Measurements from ENCODE around the gene MET. TPM values are rescaled to one million over a fixed set of nuclear protein-coding genes. Genes with fewer than 3 reads are reported as not detected.

The MET gene
- total RNA-seq, 6 donors from 2014 or later, result 32.4 to 114 (median 82.2) TPM

DNA sequence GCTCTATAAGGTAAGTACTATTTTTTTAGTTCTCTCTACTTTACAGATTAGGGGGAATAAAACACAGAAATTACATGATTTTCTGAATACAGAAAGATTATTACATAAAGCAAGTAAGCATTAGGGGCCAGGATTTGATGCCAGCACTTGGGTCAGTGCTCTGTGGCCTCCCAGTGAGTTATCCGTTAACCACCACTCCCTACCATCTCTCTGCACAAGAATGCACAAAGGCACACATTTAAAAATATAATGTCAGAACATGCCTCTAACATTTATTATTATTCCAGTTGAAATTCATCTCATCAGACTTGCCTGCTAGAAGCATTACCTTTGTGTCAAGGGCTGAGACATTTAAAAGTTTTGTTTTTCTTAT is 59.0 kb downstream of the MET start:
- no peaks in the 10 kb centered on the region for H3K27me3 ChIP-seq
- 84 to 90% methylated on average over 1 of the region's 1 CpG for WGBS, 2 donors
- H3K9me3 ChIP-seq, result no peaks in the 10 kb centered on the region
- peaks cover 8 to 44% (median 17%) of the 10 kb centered on the region in 4 donors for H3K4me1 ChIP-seq
- TF ChIP-seq CTCF (IDR thresholded peaks at IDR 0.05) (no peak), POLR2A (IDR thresholded peaks at IDR 0.05) (no peak), POLR2AphosphoS5 (IDR thresholded peaks at IDR 0.05) (no peak), EP300 (IDR thresholded peaks at IDR 0.05) (no peak)
- H3K36me3 ChIP-seq, result no peaks in the 10 kb centered on the region
- H3K4me3 ChIP-seq, result no peak overlapping the region
- DNase-seq (no peak), ATAC-seq (ENCODE audit: low FRiP score in 2 of 2) (no peak)
- no peak overlapping the region for H3K27ac ChIP-seq

DNA sequence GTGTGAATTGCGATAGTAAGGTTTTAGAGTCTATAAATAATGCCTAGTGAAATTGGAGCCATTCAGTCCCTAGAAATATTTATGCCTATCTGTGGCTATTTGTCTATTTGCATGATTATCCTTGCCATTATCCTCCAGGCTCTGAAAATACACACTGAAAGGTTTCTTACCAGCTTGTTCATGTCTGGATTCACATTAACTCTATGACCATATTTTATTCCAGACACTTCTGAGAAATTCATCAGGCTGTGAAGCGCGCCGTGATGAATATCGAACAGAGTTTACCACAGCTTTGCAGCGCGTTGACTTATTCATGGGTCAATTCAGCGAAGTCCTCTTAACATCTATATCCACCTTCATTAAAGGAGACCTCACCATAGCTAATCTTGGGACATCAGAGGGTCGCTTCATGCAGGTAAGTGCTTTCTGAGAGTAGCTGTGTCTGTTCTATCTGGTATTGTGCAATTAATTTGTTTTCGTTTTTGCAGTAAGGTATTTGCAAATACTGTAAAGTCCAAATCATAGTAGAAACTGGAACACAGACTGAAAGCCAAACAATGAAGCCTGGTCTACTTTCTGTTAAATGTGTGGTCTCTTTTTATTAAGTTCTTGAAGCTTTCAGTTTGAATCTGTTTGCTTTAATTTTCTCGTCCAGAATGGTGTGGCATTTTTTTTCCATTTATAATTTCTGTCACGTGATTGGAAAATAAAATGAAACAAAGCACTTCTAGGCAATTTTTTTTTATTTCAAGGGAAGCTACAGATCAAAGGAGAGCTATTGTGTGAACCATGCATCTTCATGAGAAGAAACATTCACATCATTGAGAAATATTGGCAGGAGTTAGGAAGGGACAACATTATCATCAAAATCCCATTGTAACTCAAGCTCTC is 59.7 kb downstream of the MET start:
- 80 to 84% methylated on average over 12 of the region's 12 CpGs for WGBS, 2 donors

GRCh38 chr7:116732788-116733694 is 61.0 kb downstream of the MET start:
- ATAC-seq (ENCODE audit: low FRiP score in 2 of 2), result no peak
- Histone ChIP-seq H3K4me3 (no peak overlapping the region), H3K9me3 (no peaks in the 10 kb centered on the region), H3K27ac (no peak overlapping the region), H3K36me3 (no peaks in the 10 kb centered on the region), H3K4me1 (peaks cover under 1 to 42% (median 11%) of the 10 kb centered on the region in 4 donors), H3K27me3 (no peaks in the 10 kb centered on the region)
- TF ChIP-seq CTCF (IDR thresholded peaks at IDR 0.05), result no peak
- no peak for TF ChIP-seq EP300 (IDR thresholded peaks at IDR 0.05)
- WGBS, 2 donors, result 71 to 77% methylated on average over 7 of the region's 7 CpGs
- DNase-seq, result no peak

More for the DNA sequence above, 59.7 kb downstream of the MET start:
- H3K4me3 ChIP-seq, result no peak overlapping the region
- no peaks in the 10 kb centered on the region for H3K36me3 ChIP-seq
- H3K4me1 ChIP-seq, result peaks cover 8 to 43% (median 15%) of the 10 kb centered on the region in 4 donors
- TF ChIP-seq EP300 (IDR thresholded peaks at IDR 0.05), result no peak
- no peak for TF ChIP-seq CTCF (IDR thresholded peaks at IDR 0.05)
- no peak for TF ChIP-seq POLR2A (IDR thresholded peaks at IDR 0.05)
- no peak for TF ChIP-seq POLR2AphosphoS5 (IDR thresholded peaks at IDR 0.05)
- ATAC-seq (ENCODE audit: low FRiP score in 2 of 2) (no peak), DNase-seq (no peak)
- H3K27ac ChIP-seq, result no peak overlapping the region
- H3K9me3 ChIP-seq, result no peaks in the 10 kb centered on the region
- H3K27me3 ChIP-seq, result no peaks in the 10 kb centered on the region

GRCh38 chr7:116733924-116734580 is 62.1 kb downstream of the MET start:
- Histone ChIP-seq H3K4me3 (no peak overlapping the region), H3K36me3 (no peaks in the 10 kb centered on the region), H3K4me1 (peaks cover 5 to 43% (median 15%) of the 10 kb centered on the region in 4 donors), H3K27me3 (no peaks in the 10 kb centered on the region), H3K27ac (no peak overlapping the region), H3K9me3 (no peaks in the 10 kb centered on the region)
- TF ChIP-seq POLR2A (IDR thresholded peaks at IDR 0.05) (no peak), EP300 (IDR thresholded peaks at IDR 0.05) (no peak), CTCF (IDR thresholded peaks at IDR 0.05) (no peak), POLR2AphosphoS5 (IDR thresholded peaks at IDR 0.05) (no peak)
- WGBS, 2 donors, result 35 to 59% methylated on average over 3 to 4 of the region's 4 CpGs
- DNase-seq (no peak), ATAC-seq (ENCODE audit: low FRiP score in 2 of 2) (no peak)
